Thyroid gland (tissue), 4 donors: ENCODE data around the gene ATG9B.

Source experiments
- POLR2A ChIP-seq, 2 donors: fragments of 450-650 bp; IDR thresholded peaks; one replicate each; pipeline ENCODE4 v1.6.1; 2017; ENCODE audit warnings: antibody characterized with exemption in 2 of 2, mild to moderate bottlenecking in 2 of 2, moderate library complexity in 1 of 2
- TF ChIP-seq, protein P1 (sequence below), 6 experiments: fragments of 200-600 bp in 3 of 6; fragments of 450-650 bp in 3 of 6; sonication (generic) in 3 of 6; IDR thresholded peaks; one replicate each; pipeline ENCODE4 v1.5.1; 2016 to 2019; ENCODE audit warnings: antibody characterized with exemption in 6 of 6, mild to moderate bottlenecking in 2 of 6, inconsistent platforms in 1 of 6, moderate library complexity in 1 of 6

DNA sequence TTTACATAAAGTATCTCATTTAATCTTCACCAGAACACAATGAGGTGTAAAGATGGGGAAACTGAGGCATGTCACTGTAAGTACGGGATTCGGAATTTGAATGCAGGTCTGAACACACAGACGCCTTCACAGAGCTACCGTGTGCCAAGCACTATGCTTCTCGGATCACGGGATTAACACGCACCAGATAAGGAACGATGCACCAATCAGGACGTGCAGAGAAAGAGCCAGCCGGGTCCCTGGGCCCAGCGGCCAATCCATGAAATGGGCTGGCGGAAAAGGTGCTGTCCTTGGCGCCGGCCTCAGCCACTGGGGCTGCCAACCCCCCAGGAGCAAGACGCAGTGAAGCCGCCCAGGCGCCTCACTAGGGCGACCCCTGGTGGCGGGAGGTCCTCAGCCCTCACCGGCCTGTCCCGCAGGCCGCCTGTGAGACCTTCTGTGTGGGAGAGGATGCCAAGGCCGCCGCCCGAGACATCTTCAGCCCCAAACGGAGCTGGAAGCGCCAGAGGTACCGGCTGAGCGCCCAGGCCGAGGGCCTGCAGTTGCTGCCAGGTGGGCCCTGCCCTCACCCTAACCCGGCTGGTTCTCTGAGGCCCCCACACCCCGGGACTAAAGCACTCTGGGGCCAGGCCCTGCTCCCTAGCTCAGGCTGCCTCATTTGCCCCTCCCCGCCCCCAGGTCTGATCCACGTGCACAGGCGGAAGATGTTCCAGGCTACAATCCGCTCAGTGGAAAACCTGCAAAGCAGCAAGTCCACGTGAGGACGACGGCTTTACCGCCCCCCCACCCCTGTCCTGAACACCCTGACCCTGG, 15.6 kb downstream of the ATG9B start:
- no peak for TF ChIP-seq POLR2A (IDR thresholded peaks at IDR 0.05)
- TF ChIP-seq, protein P1, sequence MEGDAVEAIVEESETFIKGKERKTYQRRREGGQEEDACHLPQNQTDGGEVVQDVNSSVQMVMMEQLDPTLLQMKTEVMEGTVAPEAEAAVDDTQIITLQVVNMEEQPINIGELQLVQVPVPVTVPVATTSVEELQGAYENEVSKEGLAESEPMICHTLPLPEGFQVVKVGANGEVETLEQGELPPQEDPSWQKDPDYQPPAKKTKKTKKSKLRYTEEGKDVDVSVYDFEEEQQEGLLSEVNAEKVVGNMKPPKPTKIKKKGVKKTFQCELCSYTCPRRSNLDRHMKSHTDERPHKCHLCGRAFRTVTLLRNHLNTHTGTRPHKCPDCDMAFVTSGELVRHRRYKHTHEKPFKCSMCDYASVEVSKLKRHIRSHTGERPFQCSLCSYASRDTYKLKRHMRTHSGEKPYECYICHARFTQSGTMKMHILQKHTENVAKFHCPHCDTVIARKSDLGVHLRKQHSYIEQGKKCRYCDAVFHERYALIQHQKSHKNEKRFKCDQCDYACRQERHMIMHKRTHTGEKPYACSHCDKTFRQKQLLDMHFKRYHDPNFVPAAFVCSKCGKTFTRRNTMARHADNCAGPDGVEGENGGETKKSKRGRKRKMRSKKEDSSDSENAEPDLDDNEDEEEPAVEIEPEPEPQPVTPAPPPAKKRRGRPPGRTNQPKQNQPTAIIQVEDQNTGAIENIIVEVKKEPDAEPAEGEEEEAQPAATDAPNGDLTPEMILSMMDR (IDR thresholded peaks at IDR 0.05), result peak; percentile 36 to 82 (median 60)
